Activated naive CD8-positive, alpha-beta T cell (primary cell): ENCODE data around the gene SLK.

ENCODE experiments used
- H3K27ac Mint-ChIP-seq: one replicate; pipeline ENCODE4 v1.8.0; 2021; ENCODE audit warnings: mixed read lengths
- H3K27me3 Mint-ChIP-seq: one replicate; pipeline ENCODE4 v1.8.0; 2021; ENCODE audit warnings: mixed read lengths
- H3K36me3 Mint-ChIP-seq: one replicate; pipeline ENCODE4 v1.8.0; 2021; ENCODE audit warnings: mixed read lengths
- H3K4me1 Mint-ChIP-seq: one replicate; pipeline ENCODE4 v1.8.0; 2021; ENCODE audit warnings: low read depth, mixed read lengths
- H3K4me3 Mint-ChIP-seq: one replicate; pipeline ENCODE4 v1.8.0; 2021; ENCODE audit warnings: mild to moderate bottlenecking, mixed read lengths
- H3K9me3 Mint-ChIP-seq: one replicate; pipeline ENCODE4 v1.8.0; 2021; ENCODE audit warnings: low read depth, mixed read lengths

The SLK gene

GRCh38 chr10:104028823-104029520 lies 62.0 kb downstream of the SLK start:
- Mint-ChIP-seq H3K9me3 (no peaks in the 10 kb centered on the region), H3K4me3 (no peak overlapping the region), H3K27ac (peak overlapping the region; percentile 25), H3K4me1 (peaks cover 3% of the 10 kb centered on the region), H3K27me3 (no peaks in the 10 kb centered on the region), H3K36me3 (peaks cover 7% of the 10 kb centered on the region)

GRCh38 chr10:104029521-104029860 lies 62.6 kb downstream of the SLK start:
- Mint-ChIP-seq H3K4me1 (peaks cover 3% of the 10 kb centered on the region), H3K27ac (no peak overlapping the region), H3K4me3 (no peak overlapping the region), H3K9me3 (no peaks in the 10 kb centered on the region), H3K27me3 (no peaks in the 10 kb centered on the region), H3K36me3 (peaks cover 5% of the 10 kb centered on the region)

GRCh38 chr10:104031631-104032030 lies 64.7 kb downstream of the SLK start:
- no peaks in the 10 kb centered on the region for H3K36me3 Mint-ChIP-seq
- peaks cover 3% of the 10 kb centered on the region for H3K4me1 Mint-ChIP-seq
- H3K9me3 Mint-ChIP-seq = no peaks in the 10 kb centered on the region
- no peak overlapping the region for H3K4me3 Mint-ChIP-seq
- peak overlapping the region; percentile 2 for H3K27ac Mint-ChIP-seq
- H3K27me3 Mint-ChIP-seq = no peaks in the 10 kb centered on the region

GRCh38 chr10:104032144-104032775 lies 65.3 kb downstream of the SLK start:
- H3K9me3 Mint-ChIP-seq = no peaks in the 10 kb centered on the region
- peaks cover 3% of the 10 kb centered on the region for H3K4me1 Mint-ChIP-seq
- H3K4me3 Mint-ChIP-seq = no peak overlapping the region
- H3K27me3 Mint-ChIP-seq = no peaks in the 10 kb centered on the region
- H3K27ac Mint-ChIP-seq = no peak overlapping the region
- H3K36me3 Mint-ChIP-seq = no peaks in the 10 kb centered on the region

- H3K4me1 Mint-ChIP-seq = no peaks in the 10 kb centered on the region
- H3K27ac Mint-ChIP-seq = no peak overlapping the region
- H3K27me3 Mint-ChIP-seq = no peaks in the 10 kb centered on the region
- no peaks in the 10 kb centered on the region for H3K9me3 Mint-ChIP-seq
- H3K4me3 Mint-ChIP-seq = no peak overlapping the region
- no peaks in the 10 kb centered on the region for H3K36me3 Mint-ChIP-seq
These were observed 66.5 kb downstream of the SLK start for GRCh38 chr10:104033401-104033930.

GRCh38 chr10:104033966-104034365 lies 67.0 kb downstream of the SLK start:
- Mint-ChIP-seq H3K4me1 (no peaks in the 10 kb centered on the region), H3K36me3 (no peaks in the 10 kb centered on the region), H3K9me3 (no peaks in the 10 kb centered on the region), H3K27me3 (no peaks in the 10 kb centered on the region), H3K27ac (no peak overlapping the region), H3K4me3 (no peak overlapping the region)

GRCh38 chr10:104034401-104035193 lies 67.7 kb downstream of the SLK start:
- no peak overlapping the region for H3K27ac Mint-ChIP-seq
- no peaks in the 10 kb centered on the region for H3K36me3 Mint-ChIP-seq
- no peaks in the 10 kb centered on the region for H3K9me3 Mint-ChIP-seq
- no peaks in the 10 kb centered on the region for H3K4me1 Mint-ChIP-seq
- no peak overlapping the region for H3K4me3 Mint-ChIP-seq
- H3K27me3 Mint-ChIP-seq = no peaks in the 10 kb centered on the region

GRCh38 chr10:104035194-104036068 lies 68.5 kb downstream of the SLK start:
- Mint-ChIP-seq H3K27me3 (no peaks in the 10 kb centered on the region), H3K36me3 (no peaks in the 10 kb centered on the region), H3K9me3 (no peaks in the 10 kb centered on the region), H3K4me1 (no peaks in the 10 kb centered on the region), H3K27ac (no peak overlapping the region), H3K4me3 (no peak overlapping the region)

- Mint-ChIP-seq H3K4me1 (no peaks in the 10 kb centered on the region), H3K27ac (no peak overlapping the region), H3K4me3 (no peak overlapping the region), H3K9me3 (no peaks in the 10 kb centered on the region), H3K36me3 (no peaks in the 10 kb centered on the region), H3K27me3 (no peaks in the 10 kb centered on the region)
These were observed 69.1 kb downstream of the SLK start for GRCh38 chr10:104036069-104036384.

- H3K9me3 Mint-ChIP-seq = no peaks in the 10 kb centered on the region
- H3K4me3 Mint-ChIP-seq = no peak overlapping the region
These were observed 69.7 kb downstream of the SLK start for GRCh38 chr10:104036518-104037260.

GRCh38 chr10:104037261-104037951 lies 70.5 kb downstream of the SLK start:
- Mint-ChIP-seq H3K9me3 (no peaks in the 10 kb centered on the region), H3K36me3 (no peaks in the 10 kb centered on the region), H3K27ac (no peak overlapping the region), H3K4me1 (no peaks in the 10 kb centered on the region), H3K27me3 (no peaks in the 10 kb centered on the region), H3K4me3 (no peak overlapping the region)

More at GRCh38 chr10:104036518-104037260, 69.7 kb downstream of the SLK start:
- Mint-ChIP-seq H3K27me3 (no peaks in the 10 kb centered on the region), H3K27ac (no peak overlapping the region), H3K36me3 (no peaks in the 10 kb centered on the region), H3K4me1 (no peaks in the 10 kb centered on the region)

- H3K4me1 Mint-ChIP-seq = no peaks in the 10 kb centered on the region
- H3K27me3 Mint-ChIP-seq = no peaks in the 10 kb centered on the region
- no peaks in the 10 kb centered on the region for H3K36me3 Mint-ChIP-seq
- no peaks in the 10 kb centered on the region for H3K9me3 Mint-ChIP-seq
- no peak overlapping the region for H3K4me3 Mint-ChIP-seq
- H3K27ac Mint-ChIP-seq = no peak overlapping the region
These were observed 71.6 kb downstream of the SLK start for GRCh38 chr10:104038537-104038936.

GRCh38 chr10:104038958-104039752 lies 72.2 kb downstream of the SLK start:
- Mint-ChIP-seq H3K27ac (no peak overlapping the region), H3K9me3 (no peaks in the 10 kb centered on the region), H3K27me3 (no peaks in the 10 kb centered on the region), H3K4me3 (no peak overlapping the region), H3K4me1 (no peaks in the 10 kb centered on the region), H3K36me3 (no peaks in the 10 kb centered on the region)
